Measurements from ENCODE around the gene MAOB. TPM values are rescaled to one million over a fixed set of nuclear protein-coding genes. Genes with fewer than 3 reads are reported as not detected.

Gene MAOB
- total and polyA plus RNA-seq, 12 donors = 10.8 to 90.0 (median 41.2) TPM

DNA sequence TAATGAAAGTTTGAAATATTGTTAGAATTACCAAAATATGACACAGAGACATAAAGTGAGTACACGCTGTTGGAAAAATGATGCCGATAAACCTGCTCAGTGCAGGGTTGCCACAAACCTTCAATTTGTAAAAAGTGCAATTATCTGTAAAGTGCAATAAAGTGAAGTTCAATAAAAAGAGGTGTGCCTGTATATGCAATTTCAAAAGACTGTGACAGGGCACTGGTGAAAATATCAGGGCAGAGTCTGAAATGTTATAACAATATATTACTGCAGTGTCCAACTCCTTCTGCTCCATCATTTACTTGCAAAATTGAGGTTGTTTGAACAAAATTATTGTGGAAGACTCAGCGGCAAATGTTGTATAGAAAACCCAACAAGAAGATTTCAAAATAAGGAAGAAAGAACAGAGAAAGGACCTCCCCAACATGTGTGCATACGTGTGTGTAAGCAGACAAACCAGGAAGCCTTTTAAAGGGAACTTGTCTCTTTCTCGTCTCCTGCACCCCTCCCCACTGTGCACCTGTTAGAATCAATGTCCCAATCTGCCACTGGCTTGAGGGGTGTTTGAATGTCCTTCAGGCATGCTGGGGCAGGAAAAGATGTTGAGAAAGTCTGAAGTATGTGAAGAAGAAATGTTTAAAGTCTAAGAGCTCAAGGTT, 96.2 kb downstream of the MAOB start:
- intact Hi-C loops (cut with DNase I) = no loop called here
- DNase-seq = no peak
- Histone ChIP-seq H3K36me3 (replicated peaks in 1 of 2) (no peaks in the 10 kb centered on the region), H3K4me1 (replicated peaks in 1 of 2) (no peaks in the 10 kb centered on the region), H3K27ac (no peak overlapping the region), H3K27me3 (no peaks in the 10 kb centered on the region), H3K9me3 (replicated peaks in 1 of 3) (no peaks in the 10 kb centered on the region), H3K4me3 (no peak overlapping the region)
- TF ChIP-seq, protein P1, sequence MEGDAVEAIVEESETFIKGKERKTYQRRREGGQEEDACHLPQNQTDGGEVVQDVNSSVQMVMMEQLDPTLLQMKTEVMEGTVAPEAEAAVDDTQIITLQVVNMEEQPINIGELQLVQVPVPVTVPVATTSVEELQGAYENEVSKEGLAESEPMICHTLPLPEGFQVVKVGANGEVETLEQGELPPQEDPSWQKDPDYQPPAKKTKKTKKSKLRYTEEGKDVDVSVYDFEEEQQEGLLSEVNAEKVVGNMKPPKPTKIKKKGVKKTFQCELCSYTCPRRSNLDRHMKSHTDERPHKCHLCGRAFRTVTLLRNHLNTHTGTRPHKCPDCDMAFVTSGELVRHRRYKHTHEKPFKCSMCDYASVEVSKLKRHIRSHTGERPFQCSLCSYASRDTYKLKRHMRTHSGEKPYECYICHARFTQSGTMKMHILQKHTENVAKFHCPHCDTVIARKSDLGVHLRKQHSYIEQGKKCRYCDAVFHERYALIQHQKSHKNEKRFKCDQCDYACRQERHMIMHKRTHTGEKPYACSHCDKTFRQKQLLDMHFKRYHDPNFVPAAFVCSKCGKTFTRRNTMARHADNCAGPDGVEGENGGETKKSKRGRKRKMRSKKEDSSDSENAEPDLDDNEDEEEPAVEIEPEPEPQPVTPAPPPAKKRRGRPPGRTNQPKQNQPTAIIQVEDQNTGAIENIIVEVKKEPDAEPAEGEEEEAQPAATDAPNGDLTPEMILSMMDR (IDR thresholded peaks at IDR 0.05) = no peak
- TF ChIP-seq POLR2A (IDR thresholded peaks at IDR 0.05) = no peak
- 83 to 94% (median 87%) methylated on average over 5 of the region's 5 CpGs for WGBS, 4 donors

DNA sequence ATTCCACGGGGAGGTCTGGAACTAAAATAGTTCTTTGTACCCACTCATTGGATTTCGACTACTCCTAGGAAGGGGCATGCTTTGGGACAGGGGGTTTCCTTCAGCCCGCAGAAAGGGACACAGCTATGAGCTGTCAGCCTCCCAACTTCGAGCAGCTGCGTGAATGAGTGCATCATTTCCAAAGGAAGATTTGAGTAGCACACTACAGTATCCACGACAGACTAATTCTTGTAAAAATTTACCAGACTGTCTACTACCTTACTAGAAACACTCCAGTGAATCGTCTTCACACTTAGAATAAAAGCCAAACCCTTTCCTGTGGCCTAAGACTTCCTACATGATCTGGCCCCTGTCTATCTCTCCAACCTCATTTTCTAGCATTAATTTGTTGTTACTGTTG, 124.2 kb downstream of the MAOB start:
- no peak overlapping the region for H3K4me3 ChIP-seq
- H3K36me3 ChIP-seq (replicated peaks in 1 of 2) = no peaks in the 10 kb centered on the region
- H3K27me3 ChIP-seq = no peaks in the 10 kb centered on the region
- TF ChIP-seq, protein P1 (IDR thresholded peaks at IDR 0.05) = no peak
- no peak for TF ChIP-seq POLR2A (IDR thresholded peaks at IDR 0.05)
- intact Hi-C loops (cut with DNase I) = loop anchor here in 1 of 2 donors (10.0 kb wide), 1 partner anchor 183 kb away; no protein-coding TSS in a partner anchor
- WGBS, 4 donors = 66 to 91% (median 75%) methylated on average over 3 to 7 of the region's 7 CpGs
- H3K4me1 ChIP-seq (replicated peaks in 1 of 2) = no peaks in the 10 kb centered on the region
- H3K27ac ChIP-seq = no peak overlapping the region
- no peaks in the 10 kb centered on the region for H3K9me3 ChIP-seq (replicated peaks in 1 of 3)
- DNase-seq = no peak

DNA sequence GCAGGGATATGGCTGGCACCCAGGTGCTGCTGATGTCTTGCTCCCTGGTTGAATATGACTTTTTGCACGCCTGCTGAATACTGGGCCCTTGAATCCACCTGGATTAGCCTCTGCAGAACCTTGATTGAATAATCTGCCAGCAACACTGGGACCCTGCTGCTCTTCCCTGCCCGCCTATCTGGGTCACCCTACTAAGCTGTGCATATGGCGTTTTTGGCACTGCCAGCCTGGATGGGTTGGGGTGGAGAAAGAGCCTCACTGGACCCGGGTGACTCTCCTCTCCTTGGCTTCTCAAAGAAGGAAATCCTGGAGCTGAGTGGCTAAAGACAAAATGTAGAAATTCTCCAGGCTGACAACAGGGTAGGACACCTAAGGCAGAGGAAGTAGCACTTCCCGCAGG, 126.2 kb downstream of the MAOB start:
- WGBS, 4 donors = 71 to 93% (median 79%) methylated on average over 3 to 5 of the region's 5 CpGs
- TF ChIP-seq, protein P1 (IDR thresholded peaks at IDR 0.05) = no peak
- no peak for TF ChIP-seq POLR2A (IDR thresholded peaks at IDR 0.05)
- intact Hi-C loops (cut with DNase I) = loop anchor here in 1 of 2 donors (10.0 kb wide), 1 partner anchor 181 kb away; no protein-coding TSS in a partner anchor
- Histone ChIP-seq H3K27me3 (no peaks in the 10 kb centered on the region), H3K27ac (no peak overlapping the region), H3K9me3 (replicated peaks in 1 of 3) (no peaks in the 10 kb centered on the region), H3K4me1 (replicated peaks in 1 of 2) (no peaks in the 10 kb centered on the region), H3K36me3 (replicated peaks in 1 of 2) (no peaks in the 10 kb centered on the region), H3K4me3 (no peak overlapping the region)
- DNase-seq = no peak

DNA sequence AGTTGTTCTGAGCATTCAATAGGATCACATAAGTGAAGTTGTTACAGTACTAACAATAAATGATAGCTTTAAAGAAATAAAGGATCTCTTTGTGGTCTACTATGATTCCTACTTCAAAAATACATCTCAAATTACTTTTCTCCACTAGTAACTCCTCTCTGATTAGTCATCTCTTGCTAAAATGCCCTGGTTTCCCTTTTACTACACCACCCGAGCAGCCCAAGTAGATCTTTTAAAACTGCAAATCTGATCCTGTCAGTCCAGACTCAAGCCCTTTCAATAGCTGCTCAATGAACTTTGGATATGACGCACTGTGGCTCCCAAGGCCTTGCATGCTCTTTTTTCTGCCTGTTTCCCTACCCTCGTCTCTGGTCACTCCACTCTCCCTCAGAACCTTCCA, 128.6 kb downstream of the MAOB start:
- Histone ChIP-seq H3K36me3 (replicated peaks in 1 of 2) (no peaks in the 10 kb centered on the region), H3K9me3 (replicated peaks in 1 of 3) (no peaks in the 10 kb centered on the region), H3K27me3 (no peaks in the 10 kb centered on the region), H3K4me3 (no peak overlapping the region), H3K4me1 (replicated peaks in 1 of 2) (no peaks in the 10 kb centered on the region), H3K27ac (no peak overlapping the region)
- WGBS, 4 donors = 72 to 91% (median 81%) methylated on average over 3 of the region's 3 CpGs
- intact Hi-C loops (cut with DNase I) = loop anchor here in 1 of 2 donors (10.0 kb wide), 1 partner anchor 179 kb away; no protein-coding TSS in a partner anchor
- TF ChIP-seq, protein P1 (IDR thresholded peaks at IDR 0.05) = no peak
- no peak for TF ChIP-seq POLR2A (IDR thresholded peaks at IDR 0.05)
- no peak for DNase-seq
